Activated CD8-positive, alpha-beta memory T cell treated with anti-CD3 and anti-CD28 coated beads, Interleukin-2, amount 50 U/mL, for 48 hours (primary cell): ENCODE data around the gene HTRA3.

Experiments
- DNase-seq: peaks from one replicate; pipeline ENCODE4 v3.0.0-alpha.2; 2020

Gene HTRA3

DNA sequence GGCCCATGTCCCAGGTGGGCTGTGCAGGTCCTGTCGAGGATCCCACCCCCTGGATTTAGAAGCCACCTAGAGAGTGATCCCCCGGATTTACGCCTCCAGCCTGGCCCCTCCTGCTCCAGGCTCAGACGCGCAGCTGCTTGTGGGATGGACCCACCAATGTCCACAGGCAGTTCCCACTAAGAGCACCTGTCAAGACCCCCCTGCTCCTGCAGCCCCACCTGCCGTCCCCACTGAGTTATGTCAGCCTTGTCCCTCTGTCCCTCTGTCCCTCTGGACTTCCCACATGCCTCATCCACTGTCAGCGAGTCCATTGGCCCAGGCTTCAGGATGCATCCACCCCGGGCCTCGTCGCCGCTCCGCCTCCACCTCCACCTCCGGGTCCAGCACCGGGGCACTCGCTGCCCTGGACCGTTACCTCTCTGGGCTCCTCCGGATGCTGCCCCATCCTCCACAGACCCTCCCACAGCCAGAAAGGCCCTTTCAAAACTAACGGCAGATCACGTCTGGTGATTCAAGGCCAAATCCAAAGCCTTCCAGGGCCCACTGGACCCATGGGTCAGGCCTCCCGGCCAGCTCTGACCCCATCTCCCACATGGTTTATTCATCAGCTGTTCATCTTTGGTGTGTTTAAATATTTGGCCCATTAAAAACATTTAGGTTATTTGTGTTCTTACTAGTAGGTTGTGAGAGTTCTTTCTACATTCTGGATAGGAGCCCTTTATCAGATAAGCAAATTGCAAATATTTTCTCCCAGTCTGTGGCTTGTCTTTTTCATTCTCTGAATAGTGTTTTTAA lies 28.3 kb downstream of the HTRA3 start:
- DNase-seq: no peak

DNA sequence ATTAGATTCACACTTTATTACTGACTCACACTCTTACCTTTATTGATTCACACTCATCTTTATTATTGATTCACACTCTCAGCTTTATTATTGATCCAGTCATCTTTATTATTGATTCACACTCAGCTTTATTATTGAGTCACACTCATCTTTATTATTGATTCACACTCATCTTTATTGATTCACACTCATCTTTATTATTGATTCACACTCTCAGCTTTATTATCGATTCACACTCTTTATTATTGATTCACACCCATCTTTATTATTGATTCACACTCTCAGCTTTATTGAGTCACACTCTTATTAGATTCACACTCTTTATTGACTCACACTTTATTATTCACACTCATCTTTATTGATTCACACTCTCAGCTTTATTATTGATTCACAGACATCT lies 31.3 kb downstream of the HTRA3 start:
- no peak for DNase-seq

DNA sequence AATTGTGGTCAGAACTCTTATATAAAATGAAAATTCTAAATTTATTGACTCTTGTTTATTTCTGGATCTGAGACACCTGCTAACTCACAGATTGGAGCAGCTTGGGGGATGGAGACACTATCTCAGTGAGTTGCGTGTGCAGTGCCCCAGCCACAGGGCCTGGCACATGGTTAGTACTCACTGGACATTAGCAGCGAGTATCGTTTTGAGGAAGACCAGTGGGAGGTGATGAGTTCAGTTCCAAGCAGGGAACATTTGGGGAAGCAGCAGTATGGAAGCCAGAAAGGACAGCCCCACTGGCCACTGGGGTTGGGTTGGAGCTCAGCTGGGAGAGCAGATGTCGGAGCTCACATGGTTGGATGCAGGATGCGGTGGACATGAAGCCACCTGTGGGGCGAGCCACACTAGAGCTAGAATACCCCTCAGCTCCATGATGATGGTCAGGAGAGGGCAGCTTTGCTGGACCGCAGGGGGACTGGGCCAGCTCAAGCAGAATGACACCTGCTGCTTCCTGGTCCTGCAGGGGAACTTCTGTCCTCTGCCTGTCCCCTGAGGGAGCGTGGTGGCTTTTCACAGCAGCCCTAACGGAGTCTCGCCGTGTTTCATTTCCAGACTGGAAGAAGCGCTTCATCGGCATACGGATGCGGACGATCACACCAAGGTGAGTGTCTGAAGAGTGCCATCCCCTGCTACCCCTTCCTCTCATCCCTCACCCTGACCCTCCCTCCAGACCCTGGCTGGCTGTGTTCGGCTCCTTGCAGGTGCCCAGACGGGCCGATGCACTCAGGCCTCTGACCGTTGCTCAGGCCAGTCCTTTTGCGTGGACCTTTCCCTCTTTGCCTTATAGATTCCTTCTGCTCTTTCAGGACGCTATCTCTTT lies 32.5 kb downstream of the HTRA3 start:
- no peak for DNase-seq

DNA sequence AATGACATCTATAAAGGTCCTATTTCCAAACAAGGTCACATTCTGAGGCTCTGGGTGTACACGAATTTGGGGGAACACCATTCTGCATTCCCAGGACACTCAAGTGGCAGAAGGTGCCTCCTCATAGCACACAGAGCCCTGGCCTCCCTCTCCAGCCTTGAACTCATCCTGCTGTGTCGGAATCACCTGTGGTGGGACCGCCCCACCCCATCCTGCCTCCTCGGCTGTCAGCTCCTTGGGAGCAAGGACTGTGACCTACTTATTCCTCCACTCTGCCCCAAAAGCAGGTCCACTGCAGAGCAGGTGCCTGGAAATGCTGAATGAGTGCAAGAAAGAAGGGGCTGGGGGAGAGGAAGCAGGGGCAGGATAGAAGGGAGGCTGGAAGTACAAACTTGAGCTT lies 33.5 kb downstream of the HTRA3 start:
- DNase-seq: no peak

DNA sequence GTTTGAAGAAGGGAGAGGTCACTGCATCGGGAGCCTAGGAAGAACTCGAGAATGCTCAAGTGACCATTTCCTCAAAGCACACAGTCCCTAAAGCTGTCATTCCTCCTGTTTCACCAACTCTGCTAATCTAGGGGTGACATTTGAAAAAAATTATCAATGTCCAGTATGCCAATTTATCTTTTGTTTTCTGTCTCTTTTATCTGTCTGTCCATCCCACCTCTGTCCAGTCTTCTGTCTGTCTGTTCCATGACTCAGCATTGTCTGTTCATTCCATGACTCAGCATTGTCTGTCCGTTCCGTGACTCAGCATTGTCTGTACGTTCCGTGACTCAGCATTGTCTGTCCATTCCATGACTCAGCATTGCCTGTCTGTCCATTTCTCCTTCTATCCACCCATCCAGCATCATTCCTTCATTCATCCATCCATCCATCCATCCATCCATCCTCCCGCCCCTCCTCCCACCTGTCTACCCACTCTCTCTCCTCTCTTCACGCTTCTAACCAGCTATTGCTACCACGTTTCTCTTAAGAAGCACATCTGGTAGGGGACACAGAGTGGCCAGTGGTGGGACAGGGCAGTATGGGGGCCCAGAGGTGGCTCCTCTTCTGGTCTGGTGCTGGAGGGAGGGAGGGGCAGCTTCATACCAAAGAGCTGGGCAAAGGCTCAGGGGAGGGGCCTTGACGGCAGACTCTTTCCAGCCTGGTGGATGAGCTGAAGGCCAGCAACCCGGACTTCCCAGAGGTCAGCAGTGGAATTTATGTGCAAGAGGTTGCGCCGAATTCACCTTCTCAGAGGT lies 34.1 kb downstream of the HTRA3 start:
- no peak for DNase-seq

GRCh38 chr4:8304827-8305695 lies 35.5 kb downstream of the HTRA3 start:
- DNase-seq: no peak

DNA sequence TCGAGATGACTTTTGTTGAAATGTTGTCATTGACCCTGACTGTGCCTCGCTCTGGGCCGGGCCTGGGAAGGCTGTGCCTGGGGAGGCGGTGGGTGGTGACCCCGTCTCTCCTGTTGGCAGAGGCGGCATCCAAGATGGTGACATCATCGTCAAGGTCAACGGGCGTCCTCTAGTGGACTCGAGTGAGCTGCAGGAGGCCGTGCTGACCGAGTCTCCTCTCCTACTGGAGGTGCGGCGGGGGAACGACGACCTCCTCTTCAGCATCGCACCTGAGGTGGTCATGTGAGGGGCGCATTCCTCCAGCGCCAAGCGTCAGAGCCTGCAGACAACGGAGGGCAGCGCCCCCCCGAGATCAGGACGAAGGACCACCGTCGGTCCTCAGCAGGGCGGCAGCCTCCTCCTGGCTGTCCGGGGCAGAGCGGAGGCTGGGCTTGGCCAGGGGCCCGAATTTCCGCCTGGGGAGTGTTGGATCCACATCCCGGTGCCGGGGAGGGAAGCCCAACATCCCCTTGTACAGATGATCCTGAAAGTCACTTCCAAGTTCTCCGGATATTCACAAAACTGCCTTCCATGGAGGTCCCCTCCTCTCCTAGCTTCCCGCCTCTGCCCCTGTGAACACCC lies 36.4 kb downstream of the HTRA3 start:
- DNase-seq: no peak

DNA sequence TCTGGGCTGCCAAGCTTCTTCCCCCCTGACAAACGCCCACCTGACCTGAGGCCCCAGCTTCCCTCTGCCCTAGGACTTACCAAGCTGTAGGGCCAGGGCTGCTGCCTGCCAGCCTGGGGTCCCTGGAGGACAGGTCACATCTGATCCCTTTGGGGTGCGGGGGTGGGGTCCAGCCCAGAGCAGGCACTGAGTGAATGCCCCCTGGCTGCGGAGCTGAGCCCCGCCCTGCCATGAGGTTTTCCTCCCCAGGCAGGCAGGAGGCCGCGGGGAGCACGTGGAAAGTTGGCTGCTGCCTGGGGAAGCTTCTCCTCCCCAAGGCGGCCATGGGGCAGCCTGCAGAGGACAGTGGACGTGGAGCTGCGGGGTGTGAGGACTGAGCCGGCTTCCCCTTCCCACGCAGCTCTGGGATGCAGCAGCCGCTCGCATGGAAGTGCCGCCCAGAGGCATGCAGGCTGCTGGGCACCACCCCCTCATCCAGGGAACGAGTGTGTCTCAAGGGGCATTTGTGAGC lies 37.0 kb downstream of the HTRA3 start:
- no peak for DNase-seq

DNA sequence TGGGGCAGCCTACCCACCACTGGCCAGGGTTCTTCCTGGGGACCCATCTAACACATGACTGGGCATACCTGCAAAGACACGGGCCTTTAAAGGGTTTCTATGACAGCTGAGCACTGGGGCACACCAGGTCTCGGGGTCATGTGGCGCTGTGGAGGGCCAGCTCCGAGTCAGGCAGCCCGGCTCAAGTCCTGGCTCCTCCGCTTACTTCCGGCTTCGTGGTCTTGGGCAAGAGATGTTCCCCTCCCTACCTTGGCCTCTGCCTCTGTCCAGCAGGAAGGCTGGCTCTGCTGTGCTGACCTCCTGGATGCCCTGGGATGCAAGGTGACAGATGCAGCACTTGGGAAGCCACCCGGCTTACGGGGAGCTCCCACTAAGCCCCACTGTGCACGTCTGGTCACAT lies 37.6 kb downstream of the HTRA3 start:
- no peak for DNase-seq

GRCh38 chr4:8307714-8308113 lies 38.2 kb downstream of the HTRA3 start:
- no peak for DNase-seq

- no peak for DNase-seq
These were observed 38.6 kb downstream of the HTRA3 start for GRCh38 chr4:8308144-8308543.

GRCh38 chr4:8308856-8309771 lies 39.6 kb downstream of the HTRA3 start:
- no peak for DNase-seq

GRCh38 chr4:8310306-8310705 lies 40.8 kb downstream of the HTRA3 start:
- no peak for DNase-seq

DNA sequence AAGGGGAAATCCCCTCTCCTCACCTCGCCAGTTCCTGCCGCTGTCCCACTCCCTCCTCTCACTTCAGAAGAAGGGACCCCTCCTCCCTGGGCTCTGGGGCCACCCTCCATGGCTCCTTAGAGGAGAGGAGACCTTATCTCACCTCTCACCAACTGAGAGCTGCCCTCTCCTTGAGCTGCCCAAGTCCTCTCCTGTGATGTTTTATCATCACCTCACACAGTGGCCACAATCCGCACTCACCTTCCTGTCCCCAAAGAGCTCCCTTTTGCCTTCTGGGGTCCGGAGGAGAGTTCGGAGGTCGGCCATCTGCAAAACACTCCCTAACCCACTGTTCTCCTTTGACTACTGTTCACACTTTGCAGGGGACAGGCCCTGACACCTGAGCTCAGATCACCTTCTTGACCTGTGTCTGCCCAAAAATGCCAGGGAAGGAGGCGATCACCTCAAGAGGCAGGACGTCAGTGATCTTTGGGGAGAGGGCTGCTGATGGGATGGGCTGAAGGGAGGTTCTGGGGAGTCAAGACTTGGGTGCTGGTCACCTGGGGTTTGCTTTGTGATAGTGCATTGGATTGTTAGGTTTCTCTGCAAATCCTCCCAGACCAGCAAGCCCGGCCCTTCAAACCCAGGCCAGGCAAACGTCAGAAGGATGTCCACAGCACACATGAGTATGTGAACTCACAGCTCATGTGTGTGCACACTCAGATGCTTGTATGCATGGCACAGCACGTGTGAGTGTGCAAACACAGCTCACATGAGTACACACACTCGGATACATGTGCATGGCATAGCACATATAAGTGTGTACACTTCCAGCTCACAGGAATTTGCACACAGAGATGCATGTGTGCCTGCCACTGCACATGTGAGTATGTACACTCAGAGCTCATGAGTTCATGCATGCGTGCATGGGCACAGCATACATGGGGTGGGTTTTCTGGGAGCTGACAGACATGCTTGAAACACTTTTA lies 41.8 kb downstream of the HTRA3 start:
- DNase-seq: no peak

- no peak for DNase-seq
These were observed 42.5 kb downstream of the HTRA3 start for GRCh38 chr4:8312069-8312445.

GRCh38 chr4:8312976-8313375 lies 43.4 kb downstream of the HTRA3 start:
- DNase-seq: no peak

DNA sequence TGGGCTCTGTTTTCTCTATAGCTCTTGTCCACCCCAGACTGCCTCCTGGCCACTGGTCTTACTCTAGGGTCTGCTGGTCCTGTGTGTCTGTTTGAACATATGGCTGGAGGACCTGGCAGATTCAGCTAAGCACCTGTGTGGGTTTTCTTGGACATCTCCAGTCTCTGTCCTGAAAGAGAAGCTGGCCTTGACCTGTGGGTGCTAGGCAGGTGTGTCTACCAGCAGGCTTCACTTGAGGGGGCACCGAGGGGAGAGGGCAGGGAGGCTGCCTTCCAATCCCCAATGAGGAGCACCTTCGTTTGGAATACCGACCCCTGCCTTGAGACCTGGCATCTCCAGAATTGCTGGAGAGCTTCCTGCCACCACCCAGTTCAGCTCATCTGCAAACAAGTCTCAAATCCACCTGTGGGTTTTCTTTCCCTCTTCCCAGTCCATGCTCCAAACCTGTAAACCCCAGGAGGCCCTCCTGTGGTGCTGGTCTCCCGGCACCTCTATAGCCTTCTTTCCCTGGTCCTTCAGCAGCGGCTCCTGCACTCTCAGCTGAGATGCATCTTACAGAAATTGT lies 45.2 kb downstream of the HTRA3 start:
- peak; percentile 18 for DNase-seq

DNA sequence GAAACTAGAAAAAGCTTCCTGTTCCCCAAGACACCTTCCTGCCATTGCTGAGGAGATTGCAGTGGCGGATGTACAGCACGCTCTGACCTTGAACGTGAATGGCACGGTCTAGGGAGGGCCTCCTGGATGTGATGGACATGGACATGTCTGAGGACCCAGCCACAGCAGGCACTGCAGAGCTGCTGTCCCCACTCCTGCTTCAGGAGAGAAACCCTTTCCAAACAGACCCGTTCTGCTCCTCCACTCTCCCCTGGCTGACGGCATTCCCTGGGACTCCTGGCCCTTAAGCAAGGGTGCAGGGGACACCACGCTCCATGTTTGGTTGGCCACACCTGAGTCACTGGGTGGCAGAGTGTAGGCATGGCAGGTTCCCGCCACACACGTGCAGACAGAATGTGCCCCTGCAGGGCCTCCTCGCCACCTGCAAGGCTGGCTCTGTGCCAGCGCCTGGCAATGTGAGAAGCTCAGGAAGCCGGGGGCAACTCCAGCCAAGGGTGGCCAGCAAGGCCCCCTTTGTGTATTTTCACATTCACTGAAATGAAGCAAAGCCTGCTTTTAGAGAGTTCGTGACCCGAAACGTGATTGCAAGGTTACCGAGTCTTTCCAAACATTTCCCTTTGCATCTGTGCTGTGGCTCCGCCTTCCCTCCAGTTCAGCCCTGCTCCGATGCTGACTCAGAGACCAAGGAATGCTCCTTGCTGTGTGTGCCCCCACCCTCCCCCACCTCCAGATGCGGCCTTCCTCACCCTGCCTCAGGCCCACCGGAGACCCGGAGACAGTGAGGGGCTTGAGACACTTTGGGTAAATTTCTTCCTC lies 46.1 kb downstream of the HTRA3 start:
- peak; percentile 36 for DNase-seq
